HG03342 (cell line): ENCODE measurements around the gene SKOR1.

Experiments used
- ATAC-seq: cut with Tn5 transposase; IDR thresholded peaks from one replicate; pipeline ENCODE4 v1.9.1; 2021; ENCODE audit warnings: mild to moderate bottlenecking, moderate library complexity; ENCODE audit not compliant: unreplicated experiment

Gene SKOR1

DNA sequence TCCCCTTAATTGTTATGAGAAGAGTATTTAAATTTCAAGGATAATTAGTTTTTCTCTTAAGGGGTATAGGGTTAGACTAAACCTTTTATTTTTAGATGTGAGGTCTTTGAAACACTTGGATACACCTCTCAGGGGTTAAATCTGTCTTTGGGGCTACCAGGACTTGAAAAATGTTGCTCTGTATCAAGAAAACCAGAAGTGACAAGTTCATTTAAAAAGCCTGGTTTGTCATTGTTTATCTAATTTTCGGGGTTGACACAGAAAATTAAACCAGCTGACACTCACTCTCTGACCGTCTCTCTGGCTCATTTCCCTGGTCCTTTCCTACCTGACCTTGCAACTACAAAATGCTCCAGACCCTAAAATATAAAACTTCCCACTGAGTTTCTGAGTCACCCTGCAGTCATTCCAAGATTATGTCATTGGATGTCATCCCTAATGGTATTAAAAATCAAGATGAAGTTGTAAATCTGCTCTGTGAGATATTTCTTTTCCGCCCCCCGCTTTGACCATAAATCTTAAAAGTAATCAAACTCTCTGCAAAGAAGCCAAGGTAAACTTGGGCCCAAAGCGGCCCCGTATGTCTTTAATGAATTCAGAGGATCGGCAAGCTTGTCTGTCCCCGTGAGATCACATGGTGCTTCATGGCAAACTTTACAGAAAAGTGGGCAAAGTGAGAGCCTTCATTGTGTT lies 32.9 kb upstream of the SKOR1 start:
- ATAC-seq: no peak

DNA sequence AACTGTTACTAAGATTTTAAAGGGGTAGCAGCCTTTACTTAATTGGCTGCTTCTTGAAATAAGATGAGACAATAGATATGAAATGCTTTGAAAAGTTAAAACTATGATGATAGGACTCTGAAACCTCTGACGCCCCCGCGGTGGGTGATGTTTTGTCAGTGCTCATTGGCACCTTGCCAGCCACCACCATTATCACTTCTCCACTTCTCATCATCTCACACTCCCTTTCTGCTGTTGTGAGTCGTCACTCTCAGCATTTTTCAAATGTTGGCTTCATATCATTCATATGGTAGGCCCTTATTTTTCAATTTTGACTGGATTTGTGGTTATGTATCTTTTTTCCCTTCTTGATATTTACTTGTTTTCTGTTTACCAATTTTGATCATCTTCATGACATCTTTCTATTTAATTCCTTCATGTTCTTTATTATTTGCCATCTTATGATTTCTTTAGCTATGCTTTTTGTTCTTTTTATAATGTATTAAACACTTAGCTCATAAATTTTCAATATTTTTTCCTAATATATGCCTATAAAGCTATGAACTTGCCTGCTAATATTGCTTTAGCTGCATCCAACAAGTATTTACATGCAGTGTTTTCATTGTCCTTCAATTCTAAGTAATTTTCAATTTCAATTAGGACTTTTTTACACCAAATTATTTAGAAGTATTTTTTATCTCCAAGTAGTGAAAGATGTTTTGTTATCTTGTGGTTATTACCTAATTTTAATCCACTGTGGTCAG lies 30.3 kb upstream of the SKOR1 start:
- ATAC-seq: no peak

DNA sequence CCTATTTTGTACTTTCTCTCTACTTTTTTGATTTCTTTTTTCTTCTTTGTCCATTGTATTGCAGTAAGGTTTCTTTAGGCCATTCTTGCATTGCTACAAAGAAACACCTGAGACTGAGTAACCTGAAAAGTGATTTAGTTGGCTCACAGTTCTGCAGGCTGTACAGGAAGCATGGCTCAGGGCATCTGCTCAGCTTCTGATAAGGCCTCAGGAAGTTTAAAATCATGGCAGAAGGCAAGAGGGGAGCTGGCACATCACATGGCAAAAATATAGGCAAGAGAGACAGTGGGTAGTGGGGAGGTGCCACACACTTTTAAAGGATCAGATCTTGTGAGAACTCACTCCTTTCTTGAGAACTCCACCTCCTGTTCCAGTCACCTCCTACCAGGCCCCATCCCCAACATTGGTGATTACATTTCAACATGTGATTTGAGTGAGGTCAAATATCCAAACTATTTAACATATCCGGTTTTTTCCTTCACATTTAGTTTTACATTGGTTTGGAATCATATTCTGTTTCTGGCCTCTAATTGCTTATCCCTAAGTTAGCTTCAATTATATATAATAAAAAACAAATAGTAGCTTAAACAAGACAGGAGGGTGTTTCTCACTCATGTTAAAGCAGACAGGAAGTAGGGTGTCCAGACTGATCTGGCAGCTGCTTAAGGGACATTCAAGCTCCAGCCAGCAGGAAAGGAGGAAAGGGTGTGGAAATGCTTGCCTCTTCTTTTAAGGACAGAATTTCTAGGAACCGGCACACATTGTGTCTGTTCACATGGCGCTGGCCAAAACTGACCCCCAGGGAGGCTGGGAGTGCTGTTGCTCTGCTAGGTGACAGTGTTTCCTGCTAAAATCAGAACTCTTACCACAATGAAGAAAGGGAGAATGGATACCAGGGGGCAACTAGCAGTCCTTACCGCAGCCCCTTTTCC lies 28.8 kb upstream of the SKOR1 start:
- no peak for ATAC-seq

DNA sequence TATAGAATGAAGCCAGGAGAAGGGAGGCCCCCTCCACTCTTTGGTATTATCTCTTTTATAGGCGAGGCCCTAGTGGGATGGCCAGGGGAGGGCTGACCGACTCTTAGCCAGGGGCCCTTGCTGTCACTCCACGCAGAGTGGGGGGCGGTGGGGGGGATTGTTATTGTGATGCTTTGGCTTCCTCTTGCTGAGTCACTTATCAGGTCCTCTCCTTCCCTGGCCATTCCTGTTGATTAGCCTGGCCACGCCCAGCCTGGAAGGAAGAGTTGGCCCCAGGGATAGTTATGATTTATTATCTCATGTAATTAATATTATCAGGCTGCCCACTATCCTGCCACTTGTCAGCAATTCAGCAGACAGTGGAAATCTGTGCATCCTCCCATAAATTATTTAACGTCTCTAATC lies 25.5 kb upstream of the SKOR1 start:
- ATAC-seq: no peak

DNA sequence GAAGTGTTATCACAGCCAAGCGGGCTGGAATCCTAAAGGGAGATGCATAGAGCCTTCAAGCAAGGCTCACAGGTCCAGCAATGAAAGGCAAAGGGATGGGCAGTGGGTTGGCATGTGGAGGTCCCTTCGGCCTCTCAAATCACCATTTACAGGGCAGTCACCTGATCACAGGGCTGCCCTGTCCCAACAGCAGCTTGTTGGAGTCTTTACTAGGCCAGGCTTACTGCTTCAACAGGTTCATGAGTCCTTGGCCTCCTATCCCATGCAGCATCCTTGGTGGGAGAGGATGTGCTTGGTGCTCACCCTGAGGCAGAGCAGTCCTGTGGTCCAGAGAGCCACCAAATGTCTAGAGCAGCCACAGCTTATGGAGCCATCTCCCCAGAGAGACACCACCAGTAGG lies 24.2 kb upstream of the SKOR1 start:
- no peak for ATAC-seq

DNA sequence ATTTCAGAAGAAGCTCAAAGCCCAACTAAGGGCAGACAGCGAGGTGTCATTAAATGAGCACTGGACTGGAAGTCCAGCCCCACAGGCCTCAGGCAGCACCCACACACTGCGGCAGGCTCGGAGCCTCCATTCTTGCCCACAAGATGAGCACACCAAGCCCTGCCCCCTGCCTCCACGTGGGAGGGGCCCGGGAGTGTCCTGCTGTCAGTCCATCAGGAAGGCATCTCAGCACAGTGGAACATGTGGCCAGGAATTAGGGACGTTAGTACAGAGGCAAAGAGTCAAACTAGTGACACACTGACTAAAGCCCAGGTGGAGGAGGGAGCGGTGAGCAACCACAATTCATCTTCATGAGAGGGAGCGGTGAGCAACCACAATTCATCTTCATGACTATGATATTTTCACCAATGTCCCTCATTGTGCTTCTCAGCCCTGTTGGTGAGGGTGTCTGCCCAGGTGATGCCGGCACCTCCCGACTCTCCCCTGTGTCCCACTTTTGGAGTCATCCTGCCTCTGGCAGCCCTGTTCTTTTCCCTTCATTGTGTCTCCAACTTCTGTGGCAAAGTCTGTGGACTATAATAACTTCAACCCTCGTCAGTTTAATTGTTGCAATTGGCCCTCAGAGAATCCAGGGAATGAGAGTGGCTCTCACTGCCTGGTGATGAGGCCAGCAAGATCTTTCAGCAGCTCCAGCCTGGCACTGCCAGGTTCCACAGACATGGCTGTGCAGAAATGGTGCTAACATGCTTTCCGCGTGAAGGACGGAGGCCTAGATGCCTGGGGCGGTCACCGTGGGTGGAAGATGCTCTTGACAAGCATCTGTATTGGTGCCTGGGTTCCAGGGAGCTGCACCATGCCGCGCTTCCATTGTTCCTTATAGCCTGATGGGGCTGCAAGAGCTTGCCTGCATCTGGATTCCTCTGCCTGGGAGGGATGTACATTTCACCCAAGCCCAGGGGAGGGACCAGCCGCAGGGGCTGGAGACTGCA lies 23.1 kb upstream of the SKOR1 start:
- ATAC-seq: no peak

DNA sequence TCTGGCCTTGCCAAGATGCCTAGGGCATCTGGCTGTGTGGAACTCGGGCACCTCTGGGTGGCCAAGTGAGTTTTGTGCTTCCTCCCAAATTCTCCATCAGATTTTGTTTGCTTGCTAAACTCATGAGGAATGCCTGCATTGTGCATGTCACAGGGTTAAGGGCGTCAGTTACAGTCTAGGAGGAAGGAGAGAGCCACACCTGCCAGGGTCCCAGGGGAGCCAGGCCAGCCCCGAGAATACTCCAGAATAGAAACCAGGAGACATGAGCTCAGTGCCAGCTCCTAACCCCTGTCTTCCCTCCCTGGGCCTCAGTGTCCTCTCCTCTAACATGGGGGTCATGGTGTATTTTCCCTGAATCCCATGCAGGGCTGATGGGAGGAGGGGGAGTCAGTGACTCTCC lies 22.0 kb upstream of the SKOR1 start:
- ATAC-seq: no peak

DNA sequence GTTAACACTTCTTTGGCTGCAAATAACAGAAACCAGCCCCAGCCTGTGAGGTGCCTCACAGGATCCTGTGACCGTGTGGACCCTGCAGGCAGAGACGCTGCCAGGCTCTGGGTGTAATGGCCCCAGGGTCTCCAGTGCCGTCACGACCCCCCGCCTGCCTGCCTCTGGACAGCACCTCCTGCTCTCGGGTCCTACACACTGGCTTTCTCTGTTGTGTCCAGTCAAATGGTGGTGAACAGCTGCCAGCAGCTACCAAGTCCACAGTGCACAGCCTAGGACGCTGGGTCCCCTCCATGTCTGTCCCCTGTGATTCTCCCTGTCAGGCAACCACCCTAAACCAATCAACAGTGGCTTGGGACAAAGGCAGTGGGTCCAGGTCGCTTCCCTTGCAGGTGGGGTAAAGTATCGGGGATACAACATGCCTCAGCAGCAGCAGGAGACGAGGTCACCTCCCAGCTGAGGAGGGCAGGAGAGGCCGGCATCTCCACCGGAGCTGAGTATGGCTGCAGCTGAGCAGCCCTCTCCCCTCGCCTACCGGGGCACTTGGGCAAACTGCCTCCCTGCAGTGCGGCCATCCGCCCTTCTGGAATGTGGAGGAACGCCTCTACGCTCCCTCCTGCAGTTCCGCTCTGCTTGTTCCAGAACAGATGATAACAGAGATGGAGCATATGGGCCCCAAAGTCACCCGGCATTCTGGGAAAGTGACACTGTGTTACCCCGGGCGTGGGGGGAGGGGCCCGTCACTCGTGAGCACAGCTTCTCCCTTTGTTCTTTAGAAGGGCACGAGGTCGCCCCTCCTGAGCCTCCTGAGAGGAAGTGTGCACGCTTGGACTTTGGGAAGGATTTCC lies 21.1 kb upstream of the SKOR1 start:
- no peak for ATAC-seq

DNA sequence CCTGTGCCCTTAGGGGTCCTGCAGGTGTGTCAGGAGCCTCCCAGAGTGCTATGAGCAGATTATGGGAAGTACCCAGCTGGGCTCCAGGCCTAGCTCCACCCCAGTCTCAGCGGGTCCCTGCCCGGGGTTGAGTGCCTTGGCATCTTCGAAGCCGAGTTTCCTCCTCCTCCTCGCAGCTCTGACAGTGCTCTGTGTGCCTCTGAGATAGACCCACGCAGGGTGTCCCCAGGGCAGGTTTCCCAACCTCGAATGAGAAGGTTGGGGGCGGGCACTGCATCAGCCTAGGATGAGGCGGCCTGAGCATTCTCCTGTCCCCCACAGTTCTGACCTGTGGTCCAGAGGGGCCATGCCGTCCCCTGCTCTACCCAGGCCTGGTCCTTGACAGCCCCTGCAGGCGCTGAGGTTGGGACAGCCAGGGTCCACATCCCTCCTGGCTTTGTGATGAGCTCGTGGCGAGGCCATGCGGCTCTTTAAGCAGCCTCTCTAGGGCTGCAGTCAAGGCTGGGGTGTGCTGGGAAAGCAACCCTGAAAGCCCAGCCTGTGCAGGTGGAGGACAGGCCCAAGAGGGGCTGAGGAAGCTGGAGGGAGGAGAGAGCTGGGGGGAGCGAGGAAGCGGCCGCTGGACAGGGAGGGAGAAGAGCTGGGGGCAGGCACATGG lies 20.2 kb upstream of the SKOR1 start:
- ATAC-seq: no peak

DNA sequence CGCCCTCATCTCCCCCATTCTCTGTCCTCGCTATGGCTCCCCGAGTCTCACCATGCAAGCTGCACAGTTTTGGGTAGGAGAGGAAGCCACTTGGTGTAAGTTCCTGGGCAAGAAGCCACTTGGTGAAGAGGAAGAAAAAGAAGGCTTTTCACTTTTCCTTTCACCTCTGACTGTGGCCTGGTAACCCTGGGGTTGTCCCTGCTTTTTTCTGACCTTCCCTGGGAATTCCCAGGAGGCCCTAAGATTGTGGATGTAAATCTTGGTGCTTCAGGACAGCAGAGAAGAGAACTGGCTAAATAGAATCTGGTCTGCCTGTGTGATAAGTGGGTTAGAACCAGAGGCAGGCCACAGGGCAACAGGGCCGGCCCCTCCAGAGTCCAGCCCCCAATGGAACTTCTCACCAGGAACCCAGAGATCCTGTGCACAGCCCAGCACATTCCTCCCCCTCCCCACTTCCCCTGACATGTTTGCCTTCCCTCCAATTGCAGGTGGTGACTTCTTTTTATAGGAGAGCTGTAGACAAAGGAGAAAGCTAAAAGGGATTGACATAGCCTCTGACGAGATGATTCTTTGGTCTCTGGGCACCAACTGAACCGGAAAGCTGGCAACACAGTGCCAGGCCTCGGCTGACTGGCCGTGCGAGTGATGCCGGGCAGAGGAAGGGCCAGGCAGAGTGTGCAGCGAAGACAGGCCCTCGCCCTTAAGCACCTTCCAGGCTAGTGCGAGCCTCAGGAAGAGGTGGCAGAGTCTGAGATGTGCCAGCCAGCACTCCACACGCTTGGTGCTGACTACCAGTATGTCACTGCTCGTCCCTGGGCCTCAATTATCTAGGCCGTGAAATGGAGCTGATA lies 19.4 kb upstream of the SKOR1 start:
- ATAC-seq: no peak

DNA sequence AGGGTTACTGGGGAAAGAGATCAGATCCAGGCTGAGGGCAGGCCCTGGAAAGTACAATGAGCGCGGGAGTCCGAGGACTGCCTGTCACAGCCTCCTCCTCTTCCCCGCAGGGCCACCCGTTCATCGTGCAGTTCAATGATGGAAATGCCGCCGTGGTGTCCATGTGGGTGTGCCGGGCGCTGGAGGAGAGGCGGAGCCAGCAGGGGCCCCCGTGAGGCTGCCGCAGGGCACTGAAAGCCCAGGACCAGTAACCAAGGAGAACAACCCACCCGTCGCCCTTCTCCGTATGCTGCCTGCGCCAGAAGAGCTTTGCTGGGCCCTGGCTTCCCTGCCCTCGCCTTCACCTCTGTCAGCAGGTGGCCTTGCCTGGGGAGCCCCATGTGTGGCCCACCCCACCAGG lies 18.8 kb upstream of the SKOR1 start:
- no peak for ATAC-seq

DNA sequence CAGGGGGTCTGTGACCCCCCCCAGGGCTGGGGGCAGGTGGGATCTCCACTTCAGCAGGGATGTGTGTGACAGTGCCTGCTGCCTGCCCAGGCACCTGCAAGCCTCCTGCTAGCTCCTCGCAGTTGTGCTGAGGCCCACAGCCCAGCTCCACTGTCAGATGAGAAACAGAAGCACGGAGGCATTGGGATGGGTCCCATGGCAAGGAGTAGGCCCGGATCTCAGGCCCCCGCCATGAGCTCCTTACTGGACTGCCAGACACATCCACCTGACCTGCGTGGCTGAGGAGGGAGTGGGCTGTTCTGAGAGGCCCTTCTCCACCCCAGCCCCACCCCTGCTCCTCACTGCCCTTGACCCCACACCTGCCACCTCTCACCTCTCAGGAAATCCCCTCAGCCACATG lies 18.2 kb upstream of the SKOR1 start:
- ATAC-seq: no peak

DNA sequence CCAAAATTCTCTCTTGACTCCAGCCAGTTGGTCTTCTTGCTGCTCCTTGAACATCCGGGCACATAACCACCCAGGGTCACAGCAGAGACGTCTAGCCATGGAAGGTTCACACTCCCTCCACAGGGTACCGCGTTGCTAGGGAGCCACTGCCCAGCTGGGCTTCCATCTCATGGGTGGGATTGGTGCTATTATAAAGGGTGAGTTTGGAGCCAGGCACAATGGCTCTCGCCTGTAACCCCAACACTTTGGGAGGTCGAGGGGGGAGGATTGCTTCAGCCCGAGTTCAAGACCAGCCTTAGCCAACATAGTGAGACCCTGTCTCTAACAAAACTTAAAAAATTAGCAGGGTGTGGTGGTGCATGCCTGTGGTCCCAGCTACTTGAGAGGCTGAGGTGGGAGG lies 17.5 kb upstream of the SKOR1 start:
- no peak for ATAC-seq

DNA sequence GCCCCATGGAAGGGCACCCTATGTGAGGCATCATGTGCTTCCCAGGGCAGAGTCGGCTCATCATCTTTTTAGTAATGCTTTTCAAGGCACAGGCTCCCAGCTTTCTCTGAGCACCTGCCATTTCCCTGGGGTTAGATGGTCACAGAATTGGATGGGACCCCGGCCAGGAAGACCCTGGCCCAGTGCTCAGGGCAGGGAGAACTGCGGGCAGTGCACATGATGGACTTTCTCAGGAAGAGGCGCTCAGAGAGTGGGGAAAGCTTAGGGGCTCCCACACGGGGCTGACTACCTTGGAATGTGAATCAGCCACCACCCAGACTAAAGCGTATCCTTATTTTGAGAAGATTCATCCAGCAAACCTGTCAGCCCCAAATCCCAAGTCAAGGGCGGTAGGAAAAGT lies 16.5 kb upstream of the SKOR1 start:
- ATAC-seq: no peak

DNA sequence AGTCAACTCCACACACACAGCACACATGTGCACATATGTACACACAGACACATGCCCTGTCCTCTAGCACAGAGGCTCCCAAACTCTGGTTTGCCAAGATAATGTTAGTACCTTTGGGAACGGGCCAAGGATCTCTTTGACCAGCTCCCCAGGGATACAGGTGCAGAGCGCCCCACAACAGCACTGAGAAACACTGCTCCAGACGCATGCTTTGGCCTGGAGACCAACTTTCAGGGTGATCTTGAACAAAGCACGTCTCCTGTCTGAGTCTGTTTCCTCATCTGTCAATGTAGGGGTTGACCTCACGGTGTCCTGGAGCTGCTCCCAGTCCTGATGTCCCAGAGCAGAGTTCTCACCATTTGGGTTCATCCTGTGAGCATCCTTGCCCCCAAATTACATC lies 15.9 kb upstream of the SKOR1 start:
- ATAC-seq: no peak

DNA sequence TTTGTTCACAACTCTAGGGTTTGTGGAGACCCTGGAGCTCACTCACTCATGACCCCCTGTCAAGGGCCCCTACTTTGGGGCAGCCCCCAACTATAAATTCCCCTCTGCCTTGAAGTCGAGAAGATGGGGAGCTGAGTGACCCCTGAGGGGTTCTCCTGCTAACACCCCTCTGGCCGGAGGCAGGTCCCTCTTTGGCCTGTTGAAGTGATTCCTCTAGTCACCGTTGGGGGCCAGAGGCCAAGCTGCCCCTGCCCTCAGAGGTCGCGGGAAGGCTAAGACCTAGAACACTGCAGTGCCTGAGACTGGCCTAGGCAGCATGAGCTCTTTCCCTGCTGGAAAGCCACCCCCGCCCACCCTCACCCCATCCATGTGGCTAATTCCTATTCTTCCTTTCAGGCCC lies 15.4 kb upstream of the SKOR1 start:
- ATAC-seq: no peak

DNA sequence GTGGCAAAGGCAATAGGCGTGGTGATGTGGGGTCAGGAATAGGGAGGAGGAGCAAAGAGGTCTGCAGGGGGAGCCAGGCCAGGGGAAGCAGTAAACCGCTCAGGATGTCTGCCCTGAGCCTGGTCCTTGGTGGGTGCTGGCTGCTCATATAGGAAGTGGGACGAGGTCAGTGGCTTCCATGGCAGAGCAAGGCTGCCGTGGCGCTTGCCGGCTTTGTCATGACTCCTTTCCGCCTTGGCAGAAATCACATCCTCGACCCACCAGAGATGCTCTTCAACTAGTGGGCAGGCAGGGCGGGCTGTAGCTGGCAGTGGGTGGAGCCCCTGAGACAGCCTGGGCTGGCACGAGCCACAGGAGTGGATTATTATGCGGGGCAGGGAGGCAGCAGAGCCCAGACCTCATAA lies 13.1 kb upstream of the SKOR1 start:
- no peak for ATAC-seq

DNA sequence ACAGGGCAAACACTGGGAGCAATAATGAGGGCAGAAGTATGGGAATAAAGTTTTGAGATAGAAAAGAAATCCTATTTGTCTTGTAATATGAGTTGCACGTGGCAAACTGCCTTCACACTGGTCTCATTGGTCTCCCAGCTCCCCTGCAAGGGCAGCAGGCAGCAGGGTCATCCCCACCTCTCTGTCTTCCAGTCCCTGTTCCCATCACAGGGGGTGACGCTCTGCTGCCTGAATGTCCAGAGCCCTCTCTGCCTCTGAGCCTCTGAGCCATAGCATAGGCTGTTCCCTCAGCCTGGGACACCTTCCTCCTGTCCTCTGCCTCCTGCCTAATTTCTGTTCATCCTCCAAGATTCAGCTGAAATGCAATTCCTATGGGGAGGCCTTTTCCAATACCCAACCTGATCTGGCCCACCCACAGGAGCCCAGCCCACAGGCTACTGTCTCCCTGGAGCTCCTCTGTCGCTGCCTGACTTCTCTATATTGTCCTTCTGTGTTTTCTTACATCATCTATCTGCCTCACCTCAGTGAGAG lies 12.1 kb upstream of the SKOR1 start:
- ATAC-seq: no peak
